Keratinocyte (primary cell): ENCODE data around the gene APBB1.

Experiments
- EZH2 ChIP-seq: IDR thresholded peaks from one replicate; pipeline ENCODE4 v1.6.1; 2012; ENCODE audit warnings: inconsistent platforms, mild to moderate bottlenecking, low read length, moderate library complexity
- TF ChIP-seq, protein P1 (sequence below), 3 experiments: IDR thresholded peaks in 1 of 3; conservative IDR thresholded peaks in 1 of 3; optimal IDR thresholded peaks in 1 of 3; 2 replicates in 2 of 3; 3 replicates in 1 of 3; pipeline versions ENCODE3 to v1.5.1; 2011; ENCODE audit warnings: low read length in 3 of 3, mild to moderate bottlenecking in 3 of 3, moderate library complexity in 2 of 3, control low read depth in 1 of 3, inconsistent platforms in 1 of 3; ENCODE audit not compliant: insufficient read depth in 2 of 3; ENCODE audit errors: extremely low read depth in 1 of 3

DNA sequence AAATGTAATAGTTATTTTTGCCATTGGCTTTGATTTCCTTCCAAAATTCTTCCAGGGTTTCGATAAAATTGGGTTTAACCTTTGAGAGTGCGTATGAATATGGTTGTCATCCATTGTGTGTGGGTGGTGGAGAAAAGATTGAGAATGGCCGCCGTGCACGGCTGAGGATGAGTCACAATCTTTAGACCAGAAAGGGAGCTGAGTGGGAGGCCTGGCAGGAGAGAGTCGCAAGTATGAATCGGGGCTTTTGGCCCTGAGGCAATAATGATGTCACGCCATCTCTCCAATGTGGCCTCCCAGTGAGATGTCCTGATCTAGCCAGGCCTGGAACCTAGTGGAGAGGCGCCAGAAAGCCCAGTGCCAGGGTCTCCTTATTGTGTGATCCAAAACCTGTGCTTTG lies 61.7 kb downstream of the APBB1 start:
- TF ChIP-seq, protein P1, sequence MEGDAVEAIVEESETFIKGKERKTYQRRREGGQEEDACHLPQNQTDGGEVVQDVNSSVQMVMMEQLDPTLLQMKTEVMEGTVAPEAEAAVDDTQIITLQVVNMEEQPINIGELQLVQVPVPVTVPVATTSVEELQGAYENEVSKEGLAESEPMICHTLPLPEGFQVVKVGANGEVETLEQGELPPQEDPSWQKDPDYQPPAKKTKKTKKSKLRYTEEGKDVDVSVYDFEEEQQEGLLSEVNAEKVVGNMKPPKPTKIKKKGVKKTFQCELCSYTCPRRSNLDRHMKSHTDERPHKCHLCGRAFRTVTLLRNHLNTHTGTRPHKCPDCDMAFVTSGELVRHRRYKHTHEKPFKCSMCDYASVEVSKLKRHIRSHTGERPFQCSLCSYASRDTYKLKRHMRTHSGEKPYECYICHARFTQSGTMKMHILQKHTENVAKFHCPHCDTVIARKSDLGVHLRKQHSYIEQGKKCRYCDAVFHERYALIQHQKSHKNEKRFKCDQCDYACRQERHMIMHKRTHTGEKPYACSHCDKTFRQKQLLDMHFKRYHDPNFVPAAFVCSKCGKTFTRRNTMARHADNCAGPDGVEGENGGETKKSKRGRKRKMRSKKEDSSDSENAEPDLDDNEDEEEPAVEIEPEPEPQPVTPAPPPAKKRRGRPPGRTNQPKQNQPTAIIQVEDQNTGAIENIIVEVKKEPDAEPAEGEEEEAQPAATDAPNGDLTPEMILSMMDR (optimal IDR thresholded peaks at IDR 0.05 in 1 of 3, IDR thresholded peaks at IDR 0.05 in 1 of 3, conservative IDR thresholded peaks at IDR 0.05 in 1 of 3; ENCODE audit: extremely low read depth in 1 of 3, insufficient read depth in 2 of 3, low read length in 3 of 3) = no peak
- no peak for TF ChIP-seq EZH2
